NCI-H510A treated with DMSO at 0.1 percent for 48 hours (cell line): ENCODE measurements around the gene BTNL9.
"Not testable (repeated sequence)": the region's sequence is repeated elsewhere in the genome, so short reads cannot be mapped to it uniquely, and the experiment has no call there.

Source experiments
- DNase-seq: peaks from one replicate; lab custom pipeline; 2025; lab: John Stamatoyannopoulos, UW

BTNL9 gene

DNA sequence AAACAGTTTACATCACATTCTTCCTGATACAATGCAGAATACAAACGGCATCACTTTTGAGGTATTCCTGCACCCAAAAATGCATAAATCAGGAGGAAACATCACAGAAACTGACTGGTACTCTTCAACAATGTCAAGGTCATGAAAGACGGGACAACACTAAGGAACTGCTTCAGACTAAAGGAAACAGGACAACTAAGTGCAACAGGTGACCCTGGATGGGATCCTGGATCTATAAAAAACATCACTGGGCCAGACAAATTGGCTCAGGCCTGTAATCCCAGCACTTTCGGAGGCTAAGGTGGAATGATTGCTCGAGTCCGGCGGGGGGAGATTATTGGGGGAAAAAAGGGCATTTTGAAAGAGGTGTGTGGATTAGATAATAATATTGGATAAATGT is 22.6 kb downstream of the BTNL9 start:
- no peak for DNase-seq

DNA sequence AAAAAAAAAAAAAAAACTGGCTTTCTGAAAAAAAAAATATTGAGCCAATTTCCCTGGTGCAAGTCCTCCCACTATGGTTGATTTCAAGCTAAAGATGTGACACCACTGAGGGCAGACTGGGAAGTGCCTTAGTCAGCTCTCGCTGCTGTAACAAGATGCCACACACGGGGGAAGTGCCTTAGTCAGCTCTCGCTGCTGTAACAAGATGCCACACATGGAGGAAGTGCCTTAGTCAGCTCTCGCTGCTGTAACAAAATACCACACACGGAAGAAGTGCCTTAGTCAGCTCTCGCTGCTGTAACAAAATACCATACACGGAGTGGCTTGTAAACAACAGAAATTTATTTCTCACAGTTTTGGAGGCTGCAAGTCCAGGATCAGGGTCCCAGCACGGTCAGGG is 23.4 kb downstream of the BTNL9 start:
- DNase-seq, result no peak

DNA sequence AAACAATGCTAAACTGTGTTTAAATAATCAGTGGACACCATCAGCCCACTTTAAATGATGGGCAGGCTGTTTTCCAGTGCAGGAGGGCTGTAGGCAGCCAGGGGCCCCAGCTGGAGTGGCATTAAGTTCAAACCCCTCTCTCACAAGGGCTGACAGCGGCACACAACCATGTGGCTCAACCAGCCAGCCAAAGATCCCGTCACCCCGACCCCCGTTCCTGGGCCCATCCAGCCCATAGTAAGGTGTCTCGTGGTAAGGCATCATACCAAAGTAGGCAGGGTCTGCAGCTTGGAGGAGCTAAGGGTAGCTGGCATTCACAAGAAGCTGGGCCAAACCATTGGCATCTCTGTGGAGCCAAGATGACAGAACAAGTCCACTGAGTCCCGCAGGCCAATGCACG is 24.9 kb downstream of the BTNL9 start:
- no peak for DNase-seq

GRCh38 chr5:181069767-181070491 is 29.9 kb downstream of the BTNL9 start:
- DNase-seq, result no peak

- no peak for DNase-seq
Measured at GRCh38 chr5:181070523-181070922, 30.5 kb downstream of the BTNL9 start.

DNA sequence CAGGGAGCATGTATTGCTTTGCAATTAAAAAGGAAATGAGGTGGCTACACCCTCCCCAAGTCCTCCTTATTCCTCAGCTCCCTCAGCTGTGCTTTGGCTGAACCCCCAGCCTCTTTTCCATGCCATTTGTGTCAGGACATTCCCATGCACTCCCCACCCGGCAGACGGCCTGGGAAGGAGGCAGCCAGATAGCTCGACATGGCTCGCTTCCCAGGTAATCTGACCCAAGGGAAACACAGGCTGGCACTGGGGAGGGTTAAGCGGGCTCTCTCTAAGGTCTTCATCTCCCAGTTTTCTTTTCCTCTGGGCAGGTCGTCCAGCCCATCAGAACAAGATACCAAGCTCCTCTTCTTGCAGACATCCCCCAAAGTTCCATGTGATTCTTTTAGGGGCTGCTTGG is 31.2 kb downstream of the BTNL9 start:
- DNase-seq, result no peak

DNA sequence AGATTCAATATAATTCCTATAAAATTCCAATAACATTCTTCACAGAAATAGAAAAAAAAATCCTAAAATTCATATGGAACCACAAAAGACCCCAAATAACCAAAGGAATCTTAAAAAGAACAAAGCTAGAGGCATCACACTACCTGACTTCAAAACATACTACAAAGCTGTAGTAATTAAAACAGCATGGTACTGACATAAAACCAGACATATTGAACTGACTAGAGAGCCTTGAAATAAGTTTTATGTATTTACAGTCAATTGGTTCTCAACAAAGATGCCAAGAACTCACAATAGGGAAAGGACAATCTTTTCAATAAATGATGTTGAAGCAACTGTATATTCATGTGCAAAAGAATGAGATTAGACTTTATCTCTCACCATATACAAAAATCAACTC is 36.9 kb downstream of the BTNL9 start:
- DNase-seq, result no peak

DNA sequence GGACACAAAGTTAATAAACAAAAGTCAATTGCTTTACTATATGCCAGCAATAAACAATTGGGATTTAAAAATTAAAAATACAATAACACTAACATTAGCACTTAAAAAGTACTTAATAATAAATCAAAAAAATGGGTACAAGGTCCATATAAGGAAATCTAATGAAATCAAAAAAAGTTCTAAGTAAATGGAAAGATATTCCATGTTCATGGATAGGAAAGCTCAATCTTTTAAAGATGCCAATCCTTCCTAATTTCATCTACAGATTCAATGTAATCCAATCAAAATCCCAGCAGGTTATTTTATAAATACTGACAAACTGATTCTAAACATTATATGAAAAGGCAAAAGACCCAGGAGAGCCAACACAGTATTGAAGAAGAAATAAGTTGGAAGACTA is 41.9 kb downstream of the BTNL9 start:
- no peak for DNase-seq

DNA sequence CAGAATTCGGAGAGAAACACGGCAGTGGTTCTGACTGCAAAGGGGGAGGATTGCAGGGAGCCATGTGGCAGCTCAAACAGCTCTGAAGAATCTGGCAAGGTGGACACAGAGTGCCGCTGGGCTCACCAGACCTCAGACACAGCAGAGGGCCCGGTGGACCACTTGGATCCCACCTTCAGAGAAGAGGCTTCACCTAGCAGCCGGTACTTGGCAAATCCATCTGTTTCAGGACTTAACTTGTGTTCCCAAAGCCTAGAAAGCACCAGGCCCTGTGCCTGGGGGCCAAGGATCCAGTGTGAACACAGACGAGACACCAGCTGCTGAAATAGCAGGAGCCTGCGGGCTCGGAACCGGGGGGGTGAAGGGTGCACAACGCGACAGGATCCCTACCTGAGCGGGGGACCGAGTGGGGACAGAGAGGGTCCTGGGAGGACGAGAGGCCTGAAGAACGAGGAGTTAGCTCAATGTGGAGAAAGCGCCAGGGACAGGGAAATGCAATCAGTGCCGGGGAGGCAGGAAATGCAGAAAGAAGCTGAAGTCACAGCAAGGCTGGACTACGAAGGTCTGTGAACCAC is 44.6 kb downstream of the BTNL9 start:
- no peak for DNase-seq

DNA sequence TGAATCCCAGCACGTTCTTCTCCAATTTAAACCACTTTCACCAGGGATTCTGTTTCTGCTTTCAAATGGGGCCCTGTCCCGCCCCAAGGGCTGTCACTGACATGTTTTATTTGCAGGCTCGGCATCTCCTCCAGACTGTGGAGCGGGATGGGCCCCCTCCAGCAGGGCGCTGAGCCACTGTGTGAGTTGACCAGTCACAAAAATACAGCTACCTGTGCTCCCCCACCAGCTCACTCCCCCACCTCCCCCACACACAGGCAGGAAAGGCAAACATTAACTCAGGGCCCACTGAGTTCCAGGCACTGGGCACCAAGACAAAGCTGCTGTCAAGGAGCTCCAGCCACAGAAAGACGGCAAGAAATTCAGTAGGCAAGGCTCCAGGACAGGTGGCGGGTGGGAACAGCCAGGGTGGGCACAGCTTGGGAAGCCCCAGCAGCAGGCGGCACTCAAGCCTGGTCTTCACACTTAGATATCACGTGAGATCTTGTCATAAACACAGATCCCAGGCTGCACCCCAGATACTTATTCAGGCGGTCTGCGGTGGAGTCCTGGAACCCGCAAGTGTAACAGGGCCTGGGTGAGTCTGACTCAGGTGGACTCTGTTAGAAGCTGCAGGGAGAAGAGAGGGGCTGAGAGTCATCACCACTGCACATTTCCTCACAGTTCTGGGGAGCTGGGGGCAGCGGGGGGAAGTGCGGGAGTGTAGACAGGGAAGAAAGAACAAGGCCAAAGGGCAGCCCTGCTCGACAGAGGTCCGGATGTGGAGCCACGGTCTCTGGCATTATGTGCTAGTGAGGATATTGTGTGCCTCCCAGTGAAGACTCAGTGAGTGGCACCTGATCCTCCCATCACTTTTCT is 46.2 kb downstream of the BTNL9 start:
- DNase-seq, result no peak

DNA sequence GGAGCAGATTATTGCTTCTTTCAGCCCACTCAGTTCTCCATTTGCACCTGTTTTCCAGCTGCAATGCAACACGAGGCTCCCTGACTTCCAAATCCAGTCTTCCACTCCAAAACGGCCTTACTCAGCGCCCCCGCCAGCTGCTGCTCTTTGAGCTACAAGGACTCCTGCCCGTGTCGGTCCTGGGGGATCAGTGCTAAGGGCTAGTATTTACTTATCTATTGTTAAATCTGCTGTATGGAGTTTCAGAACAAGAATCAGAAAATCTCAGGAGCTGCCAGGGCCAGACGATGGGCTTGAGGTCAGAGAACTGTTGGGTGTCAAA is 46.8 kb downstream of the BTNL9 start:
- DNase-seq, result no peak

DNA sequence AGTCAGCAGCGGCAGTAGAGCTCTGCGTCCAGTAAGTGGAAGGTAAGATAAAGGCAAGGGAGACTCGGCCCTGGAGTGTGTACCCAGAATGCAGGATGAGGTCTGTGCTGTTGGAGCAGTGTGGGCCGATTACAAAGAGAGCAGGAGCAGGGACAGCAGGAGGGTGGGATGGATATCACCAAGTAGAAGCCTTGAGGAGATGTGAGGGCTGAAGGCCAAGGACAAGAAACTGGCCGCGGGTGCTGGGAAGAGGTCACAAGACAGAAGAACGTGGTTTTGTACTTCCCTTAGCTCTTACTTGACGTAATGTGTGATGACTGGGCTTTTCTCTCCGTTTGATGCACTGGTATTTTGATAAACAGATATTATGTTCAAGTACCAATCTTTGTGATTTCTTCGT is 47.2 kb downstream of the BTNL9 start:
- no peak for DNase-seq

GRCh38 chr5:181088289-181088688 is 48.2 kb downstream of the BTNL9 start:
- DNase-seq, result no peak

- no peak for DNase-seq
Measured at GRCh38 chr5:181092428-181092827, 52.4 kb downstream of the BTNL9 start.

GRCh38 chr5:181095162-181095561 is 55.1 kb downstream of the BTNL9 start:
- DNase-seq, result not testable (repeated sequence)

- DNase-seq, result not testable (repeated sequence)
Measured at GRCh38 chr5:181096721-181097382, 56.8 kb downstream of the BTNL9 start.

- not testable (repeated sequence) for DNase-seq
Measured at GRCh38 chr5:181097383-181097753, 57.3 kb downstream of the BTNL9 start.

DNA sequence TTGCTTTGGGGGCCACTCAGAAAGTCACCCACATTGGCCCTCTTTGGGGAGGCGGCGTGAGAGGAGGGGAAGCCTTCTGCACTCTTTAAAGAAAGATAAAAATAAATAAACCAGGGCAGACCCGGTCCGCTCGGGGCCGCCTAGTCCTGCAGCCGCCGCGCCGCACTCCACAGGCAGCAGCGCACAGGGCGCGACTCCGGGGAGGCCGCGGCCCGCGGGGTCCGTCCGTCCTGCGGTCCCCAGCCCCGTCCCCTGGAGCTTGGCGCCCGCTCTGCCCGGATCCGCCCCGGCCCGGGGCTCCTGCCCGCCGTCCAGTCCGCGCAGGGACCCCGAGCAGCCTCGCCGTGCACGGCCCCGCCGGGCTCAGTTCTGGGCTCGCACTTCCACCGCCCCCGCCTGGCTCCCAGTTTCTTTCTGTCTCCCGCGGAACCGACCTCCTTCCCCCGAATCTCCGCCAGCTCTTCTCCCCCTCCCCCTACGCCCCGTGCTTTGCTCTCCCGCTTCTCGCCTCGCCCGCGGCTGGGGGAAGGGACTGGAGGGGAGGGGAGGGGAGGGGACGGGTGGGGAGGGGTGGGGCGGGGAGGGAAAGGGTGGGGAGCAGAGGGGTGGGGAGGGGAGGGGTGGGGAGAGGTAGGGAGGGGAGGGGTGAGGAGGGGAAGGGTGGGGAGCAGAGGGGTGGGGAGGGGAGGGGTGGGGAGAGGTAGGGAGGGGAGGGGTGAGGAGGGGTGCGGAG is 57.9 kb downstream of the BTNL9 start:
- DNase-seq, result not testable (repeated sequence)

DNA sequence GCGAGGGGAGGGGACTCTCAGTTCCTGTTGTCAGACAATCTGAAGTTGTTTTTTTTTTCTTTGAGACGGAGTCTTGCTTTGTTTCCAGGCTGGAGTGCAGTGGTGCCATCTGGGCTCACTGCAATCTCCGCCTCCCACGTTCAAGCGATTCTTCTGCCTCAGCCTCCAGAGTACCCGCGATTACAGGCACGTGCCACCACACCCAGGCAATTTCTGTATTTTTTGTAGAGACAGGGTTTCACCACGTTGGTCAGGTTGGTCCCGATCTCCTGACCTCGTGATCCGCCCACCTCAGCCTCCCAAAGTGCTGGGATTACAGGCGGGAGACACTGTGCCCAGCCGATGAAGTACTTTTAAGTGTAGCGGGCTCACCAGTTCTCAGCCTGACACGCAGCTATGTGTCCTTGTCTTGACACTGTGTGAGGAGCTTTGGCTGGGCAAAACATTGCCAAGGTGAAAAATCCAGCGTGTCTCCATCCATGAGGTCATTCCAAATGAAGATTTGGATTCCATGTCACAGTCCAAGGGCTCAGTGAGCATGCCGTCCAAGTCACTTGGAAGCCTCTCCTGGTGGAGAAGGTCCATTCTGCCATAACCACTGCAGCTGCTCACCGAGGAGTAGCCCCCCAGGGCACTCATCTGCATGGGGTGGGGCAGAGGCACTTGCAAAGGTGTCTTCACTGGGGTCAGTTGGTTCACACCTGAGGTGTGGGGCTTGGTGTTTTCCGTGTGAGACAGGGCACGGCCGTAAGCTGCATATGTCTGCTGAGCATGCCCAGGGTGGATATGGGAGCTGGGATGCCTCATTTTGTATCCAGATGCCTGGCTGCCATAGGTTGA is 58.9 kb downstream of the BTNL9 start:
- DNase-seq, result no peak

DNA sequence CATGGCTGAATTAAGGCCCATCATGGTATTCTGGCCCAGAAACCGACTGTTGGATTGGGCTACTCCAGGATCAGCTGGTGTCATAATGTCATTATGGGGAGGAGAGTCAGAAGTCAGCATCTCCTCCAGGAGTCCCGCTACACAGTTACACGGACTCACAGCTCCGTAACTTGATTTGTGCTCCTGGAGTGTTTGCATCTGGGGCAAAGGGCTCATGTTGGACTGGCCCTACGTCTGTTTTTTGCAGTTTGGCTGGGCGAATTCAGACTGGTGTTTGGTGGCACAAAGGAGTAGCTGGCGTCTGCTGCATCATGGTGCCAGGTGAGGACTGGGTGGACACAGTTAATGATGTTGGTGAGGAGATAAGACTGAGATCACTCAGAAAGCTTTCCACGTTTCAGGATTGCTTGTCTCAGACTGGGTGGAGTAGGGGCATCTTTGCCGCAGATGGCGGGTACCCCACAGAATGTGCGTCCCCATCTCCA is 59.6 kb downstream of the BTNL9 start:
- no peak for DNase-seq
